NCI-H510A treated with DMSO at 0.1 percent for 48 hours (cell line): ENCODE results near the gene NTRK2.
"Not testable (repeated sequence)": the region's sequence is repeated elsewhere in the genome, so short reads cannot be mapped to it uniquely, and the experiment has no call there.

Experiments
- DNase-seq: peaks from one replicate; lab custom pipeline; 2025; lab: John Stamatoyannopoulos, UW

Gene NTRK2

GRCh38 chr9:85067792-85068191 lies 398.3 kb downstream of the NTRK2 start:
- DNase-seq: no peak

- not testable (repeated sequence) for DNase-seq
Measured at GRCh38 chr9:85069421-85069820, 399.9 kb downstream of the NTRK2 start.
